CD4-positive, CD25-positive, alpha-beta regulatory T cell (primary cell): ENCODE measurements around the gene GATA6. TPM values are rescaled to one million over a fixed set of nuclear protein-coding genes. Genes with fewer than 3 reads are reported as not detected.
A peak's percentile ranks its signal among the peaks of the same experiment; 100 is the strongest.
"Not testable (repeated sequence)": the region's sequence is repeated elsewhere in the genome, so short reads cannot be mapped to it uniquely, and the experiment has no call there.

Experiments
- ATAC-seq, 2 donors: fragments of 150-1000 bp; cut with Tn5 transposase; one replicate each; pipeline ENCODE4 v1.10.0; 2021; ENCODE audit warnings: low read depth in 2 of 2, moderate number of reproducible peaks in 2 of 2, moderate library complexity in 1 of 2
- DNase-seq, 3 donors: peaks; one replicate each; pipeline versions ENCODE4 v3.0.0 to v3.0.0-alpha.2; 2012 to 2022; ENCODE audit warnings: mixed read lengths in 1 of 3
- H3K27ac ChIP-seq: one replicate; pipeline ENCODE4 v1.7.0; 2013; ENCODE audit warnings: mild to moderate bottlenecking, low read length; ENCODE audit not compliant: insufficient read depth, poor library complexity, severe bottlenecking
- H3K27me3 ChIP-seq: one replicate; pipeline ENCODE4 v1.7.0; 2013; ENCODE audit warnings: low read length; ENCODE audit not compliant: control insufficient read depth, insufficient read depth
- H3K36me3 ChIP-seq: one replicate; pipeline ENCODE4 v1.7.0; 2013; ENCODE audit warnings: mild to moderate bottlenecking, low read length, moderate library complexity; ENCODE audit not compliant: control insufficient read depth, insufficient read depth
- H3K4me1 ChIP-seq: 2 replicates; pipeline ENCODE4 v1.7.0; 2013; ENCODE audit warnings: mild to moderate bottlenecking, low read length; ENCODE audit not compliant: insufficient read depth, control insufficient read depth, poor library complexity, severe bottlenecking
- H3K4me3 ChIP-seq: one replicate; pipeline ENCODE4 v1.7.0; 2013; ENCODE audit warnings: low read depth, mild to moderate bottlenecking, low read length, moderate library complexity
- H3K9me3 ChIP-seq, 2 experiments: 1 replicate in 1 of 2; 2 replicates in 1 of 2; pipeline ENCODE4 v1.7.0; 2013; ENCODE audit warnings: low read length in 2 of 2, mild to moderate bottlenecking in 1 of 2, moderate library complexity in 1 of 2; ENCODE audit not compliant: control insufficient read depth in 2 of 2
- H3K27ac Mint-ChIP-seq, 3 donors: one replicate each; pipeline ENCODE4 v1.8.0; 2020 to 2022; ENCODE audit warnings: mild to moderate bottlenecking in 3 of 3, mixed read lengths in 3 of 3, moderate library complexity in 2 of 3
- H3K27me3 Mint-ChIP-seq: one replicate; pipeline ENCODE4 v1.8.0; 2022; ENCODE audit warnings: mild to moderate bottlenecking, mixed read lengths
- H3K36me3 Mint-ChIP-seq: one replicate; pipeline ENCODE4 v1.8.0; 2020; ENCODE audit warnings: mixed read lengths
- H3K4me1 Mint-ChIP-seq, 4 donors: one replicate each; pipeline ENCODE4 v1.8.0; 2020 to 2022; ENCODE audit warnings: mixed read lengths in 4 of 4, mild to moderate bottlenecking in 1 of 4
- H3K4me3 Mint-ChIP-seq, 4 donors: one replicate each; pipeline ENCODE4 v1.8.0; 2020 to 2022; ENCODE audit warnings: mild to moderate bottlenecking in 4 of 4, mixed read lengths in 4 of 4, moderate library complexity in 3 of 4
- H3K9me3 Mint-ChIP-seq, 7 donors: one replicate each; pipeline ENCODE4 v1.8.0; 2020 to 2022; ENCODE audit warnings: mixed read lengths in 7 of 7, mild to moderate bottlenecking in 3 of 7, moderate library complexity in 2 of 7
- polyA plus RNA-seq, 4 donors: library from polyadenylated mRNA; unstranded; fragments of 300-500 nt; fragmentation: Illumina TruSeq; gene quantifications; one replicate each; pipeline ENCODE4 v1.2.3, GENCODE V29; 2021
- total RNA-seq: library from RNA; stranded (reverse); gene quantifications from one replicate; pipeline ENCODE4 v1.2.3, GENCODE V29; 2022

Gene GATA6
- total and polyA plus RNA-seq, 5 donors from 2014 or later, result 0.10 TPM; not detected in 4

DNA sequence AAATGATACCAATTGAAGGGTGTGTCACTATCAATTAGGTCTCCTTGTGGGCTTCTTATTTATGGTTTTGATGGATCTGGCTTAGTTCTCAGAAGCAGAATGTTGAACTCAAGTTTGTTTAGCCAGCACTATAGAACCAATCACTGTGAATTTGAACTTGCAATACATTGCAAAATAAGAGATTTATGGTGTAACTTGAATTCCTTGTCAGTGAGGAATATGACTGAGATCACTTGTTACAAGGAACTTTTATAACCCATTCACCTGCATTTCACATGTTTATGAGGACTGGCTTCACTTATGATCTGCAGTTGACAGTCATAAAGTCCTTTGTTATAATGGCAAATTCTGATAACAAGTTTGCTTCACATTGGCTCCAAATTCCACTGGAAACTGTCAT is 9.8 kb downstream of the GATA6 start:
- Histone ChIP-seq H3K4me3 (no peak overlapping the region), H3K27me3 (peaks cover 22% of the 10 kb centered on the region), H3K9me3 (no peaks in the 10 kb centered on the region), H3K27ac (no peak overlapping the region), H3K4me1 (no peaks in the 10 kb centered on the region), H3K36me3 (no peaks in the 10 kb centered on the region)
- Mint-ChIP-seq H3K4me3 (no peak overlapping the region), H3K4me1 (peaks cover 0 to 2% (median 0%) of the 10 kb centered on the region in 4 donors), H3K27me3 (peaks cover 44% of the 10 kb centered on the region), H3K9me3 (peaks cover 0 to 5% (median 0%) of the 10 kb centered on the region in 7 donors), H3K27ac (no peak overlapping the region), H3K36me3 (no peaks in the 10 kb centered on the region)
- ATAC-seq (no peak), DNase-seq (no peak)

GRCh38 chr18:22179631-22180030 is 10.2 kb downstream of the GATA6 start:
- DNase-seq (no peak), ATAC-seq (no peak)
- Histone ChIP-seq H3K4me3 (no peak overlapping the region), H3K9me3 (no peaks in the 10 kb centered on the region), H3K4me1 (no peaks in the 10 kb centered on the region), H3K27ac (no peak overlapping the region), H3K36me3 (no peaks in the 10 kb centered on the region), H3K27me3 (peaks cover 22% of the 10 kb centered on the region)
- peaks cover 40% of the 10 kb centered on the region for H3K27me3 Mint-ChIP-seq
- no peak overlapping the region for H3K27ac Mint-ChIP-seq
- no peaks in the 10 kb centered on the region for H3K36me3 Mint-ChIP-seq
- H3K4me3 Mint-ChIP-seq, result no peak overlapping the region
- peaks cover 0 to 5% (median 0%) of the 10 kb centered on the region in 7 donors for H3K9me3 Mint-ChIP-seq
- H3K4me1 Mint-ChIP-seq, result peaks cover 0 to 2% (median 0%) of the 10 kb centered on the region in 4 donors

DNA sequence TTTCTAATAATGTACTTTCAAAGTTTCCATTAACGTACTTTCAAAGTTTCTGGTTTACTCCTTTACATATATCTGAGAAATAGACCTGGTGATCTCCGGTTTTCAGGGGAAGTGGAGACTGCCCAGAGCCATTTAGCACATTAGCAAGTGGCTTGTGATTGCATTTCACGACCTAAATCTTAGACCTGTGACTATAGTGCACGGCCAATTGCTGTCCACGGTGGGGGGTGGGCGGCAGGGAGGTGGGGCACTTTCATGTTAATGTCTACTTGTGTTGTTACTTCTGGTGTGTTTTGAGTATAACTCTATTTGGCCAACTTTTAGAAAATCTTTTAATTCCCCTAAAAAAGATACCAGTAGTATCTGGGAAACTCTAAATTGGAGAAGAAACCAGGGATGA is 11.3 kb downstream of the GATA6 start:
- H3K27ac Mint-ChIP-seq, result no peak overlapping the region
- ATAC-seq (no peak), DNase-seq (no peak)
- H3K4me1 ChIP-seq, result no peaks in the 10 kb centered on the region
- H3K9me3 Mint-ChIP-seq, result peaks cover 0 to 5% (median 0%) of the 10 kb centered on the region in 7 donors
- H3K36me3 Mint-ChIP-seq, result no peaks in the 10 kb centered on the region
- no peak overlapping the region for H3K27ac ChIP-seq
- H3K9me3 ChIP-seq, result no peaks in the 10 kb centered on the region
- peaks cover 32% of the 10 kb centered on the region for H3K27me3 Mint-ChIP-seq
- H3K27me3 ChIP-seq, result peaks cover 15% of the 10 kb centered on the region
- H3K4me3 Mint-ChIP-seq, result no peak overlapping the region
- peaks cover 0 to 2% (median 0%) of the 10 kb centered on the region in 4 donors for H3K4me1 Mint-ChIP-seq
- H3K36me3 ChIP-seq, result no peaks in the 10 kb centered on the region
- no peak overlapping the region for H3K4me3 ChIP-seq

GRCh38 chr18:22182884-22183697 is 13.7 kb downstream of the GATA6 start:
- Histone ChIP-seq H3K36me3 (no peaks in the 10 kb centered on the region), H3K27ac (no peak overlapping the region), H3K9me3 (no peaks in the 10 kb centered on the region), H3K4me3 (no peak overlapping the region), H3K4me1 (no peaks in the 10 kb centered on the region), H3K27me3 (peaks cover 10% of the 10 kb centered on the region)
- H3K27me3 Mint-ChIP-seq, result peaks cover 22% of the 10 kb centered on the region
- ATAC-seq (no peak), DNase-seq (no peak)
- H3K27ac Mint-ChIP-seq, result no peak overlapping the region
- no peak overlapping the region for H3K4me3 Mint-ChIP-seq
- H3K4me1 Mint-ChIP-seq, result no peaks in the 10 kb centered on the region
- peaks cover 0 to 2% (median 0%) of the 10 kb centered on the region in 7 donors for H3K9me3 Mint-ChIP-seq
- H3K36me3 Mint-ChIP-seq, result no peaks in the 10 kb centered on the region

GRCh38 chr18:22183698-22184170 is 14.3 kb downstream of the GATA6 start:
- ATAC-seq, result no peak
- H3K27me3 ChIP-seq, result peaks cover 9% of the 10 kb centered on the region
- H3K9me3 Mint-ChIP-seq, result no peaks in the 10 kb centered on the region
- H3K4me1 ChIP-seq, result no peaks in the 10 kb centered on the region
- no peaks in the 10 kb centered on the region for H3K36me3 Mint-ChIP-seq
- H3K27me3 Mint-ChIP-seq, result peaks cover 19% of the 10 kb centered on the region
- H3K4me1 Mint-ChIP-seq, result no peaks in the 10 kb centered on the region
- no peaks in the 10 kb centered on the region for H3K36me3 ChIP-seq
- no peak overlapping the region for H3K4me3 Mint-ChIP-seq
- H3K27ac Mint-ChIP-seq, result no peak overlapping the region
- no peak overlapping the region for H3K4me3 ChIP-seq
- H3K27ac ChIP-seq, result no peak overlapping the region
- no peaks in the 10 kb centered on the region for H3K9me3 ChIP-seq
- DNase-seq, result no peak

- not testable (repeated sequence) for H3K4me1 ChIP-seq, H3K27me3 ChIP-seq, H3K4me3 ChIP-seq, H3K27ac ChIP-seq, ATAC-seq, H3K27ac Mint-ChIP-seq, H3K4me1 Mint-ChIP-seq, H3K36me3 Mint-ChIP-seq, DNase-seq, H3K36me3 ChIP-seq, H3K9me3 Mint-ChIP-seq, H3K9me3 ChIP-seq
- Mint-ChIP-seq H3K27me3 (peaks cover 20% of the 10 kb centered on the region), H3K4me3 (peak overlapping the region in 1 of 4 donors; percentile 15)
Measured at GRCh38 chr18:22184573-22184972, 15.2 kb downstream of the GATA6 start.

DNA sequence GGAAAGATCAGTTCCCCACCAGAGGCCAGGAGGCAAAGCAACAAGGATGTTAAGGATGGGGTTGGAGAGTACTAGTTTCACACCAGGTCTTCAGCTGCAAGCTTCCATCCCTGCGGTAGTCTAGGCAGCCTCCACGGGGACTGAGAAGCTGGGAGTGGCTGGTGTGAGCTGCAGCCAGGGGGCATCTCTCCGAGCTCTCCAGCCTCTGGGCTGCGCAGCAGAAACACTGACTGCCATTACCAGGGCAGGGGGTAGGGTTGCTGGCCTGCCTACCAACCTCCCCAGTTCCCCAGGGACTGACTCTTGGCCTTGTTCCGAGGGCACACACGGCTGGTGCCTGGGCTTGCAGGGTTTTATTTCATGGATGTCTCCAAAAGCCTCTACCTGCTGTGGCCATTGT is 15.9 kb downstream of the GATA6 start:
- Histone ChIP-seq H3K27ac (no peak overlapping the region), H3K4me3 (no peak overlapping the region), H3K4me1 (no peaks in the 10 kb centered on the region), H3K36me3 (no peaks in the 10 kb centered on the region), H3K9me3 (no peaks in the 10 kb centered on the region), H3K27me3 (peaks cover 6% of the 10 kb centered on the region)
- peaks cover 20% of the 10 kb centered on the region for H3K27me3 Mint-ChIP-seq
- DNase-seq, result no peak
- no peaks in the 10 kb centered on the region for H3K4me1 Mint-ChIP-seq
- no peak for ATAC-seq
- no peak overlapping the region for H3K4me3 Mint-ChIP-seq
- no peaks in the 10 kb centered on the region for H3K9me3 Mint-ChIP-seq
- H3K36me3 Mint-ChIP-seq, result no peaks in the 10 kb centered on the region
- no peak overlapping the region for H3K27ac Mint-ChIP-seq
